ENCODE results near the gene PWP2.

The PWP2 gene

DNA sequence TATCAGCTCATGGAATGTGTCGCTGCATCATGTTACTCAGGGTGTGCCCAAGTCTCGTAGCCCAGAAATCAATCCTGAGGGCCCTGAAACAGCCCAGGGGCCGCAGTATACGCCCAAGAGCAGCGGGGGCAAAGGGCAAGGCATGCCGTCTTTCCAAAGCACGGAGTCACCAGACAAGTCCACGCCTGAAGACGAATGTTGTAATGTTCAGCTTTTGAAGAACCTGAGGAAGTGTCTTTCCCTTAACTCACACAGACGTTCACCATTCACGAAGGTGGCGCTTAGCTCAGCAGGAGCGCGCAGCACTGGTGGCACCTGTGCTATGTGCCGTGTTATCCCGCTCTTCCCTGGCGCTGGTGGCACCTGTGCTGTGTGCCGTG is 18.8 kb upstream of the PWP2 start (continued):
- TF ChIP-seq, protein P1, sequence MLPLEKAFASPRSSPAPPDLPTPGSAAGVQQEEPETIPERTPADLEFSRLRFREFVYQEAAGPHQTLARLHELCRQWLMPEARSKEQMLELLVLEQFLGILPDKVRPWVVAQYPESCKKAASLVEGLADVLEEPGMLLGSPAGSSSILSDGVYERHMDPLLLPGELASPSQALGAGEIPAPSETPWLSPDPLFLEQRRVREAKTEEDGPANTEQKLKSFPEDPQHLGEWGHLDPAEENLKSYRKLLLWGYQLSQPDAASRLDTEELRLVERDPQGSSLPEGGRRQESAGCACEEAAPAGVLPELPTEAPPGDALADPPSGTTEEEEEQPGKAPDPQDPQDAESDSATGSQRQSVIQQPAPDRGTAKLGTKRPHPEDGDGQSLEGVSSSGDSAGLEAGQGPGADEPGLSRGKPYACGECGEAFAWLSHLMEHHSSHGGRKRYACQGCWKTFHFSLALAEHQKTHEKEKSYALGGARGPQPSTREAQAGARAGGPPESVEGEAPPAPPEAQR (tag by site-specific recombination; IDR thresholded peaks at IDR 0.05), result no peak
- no peak for TF ChIP-seq ZNF629 (tag by site-specific recombination; IDR thresholded peaks at IDR 0.05)

DNA sequence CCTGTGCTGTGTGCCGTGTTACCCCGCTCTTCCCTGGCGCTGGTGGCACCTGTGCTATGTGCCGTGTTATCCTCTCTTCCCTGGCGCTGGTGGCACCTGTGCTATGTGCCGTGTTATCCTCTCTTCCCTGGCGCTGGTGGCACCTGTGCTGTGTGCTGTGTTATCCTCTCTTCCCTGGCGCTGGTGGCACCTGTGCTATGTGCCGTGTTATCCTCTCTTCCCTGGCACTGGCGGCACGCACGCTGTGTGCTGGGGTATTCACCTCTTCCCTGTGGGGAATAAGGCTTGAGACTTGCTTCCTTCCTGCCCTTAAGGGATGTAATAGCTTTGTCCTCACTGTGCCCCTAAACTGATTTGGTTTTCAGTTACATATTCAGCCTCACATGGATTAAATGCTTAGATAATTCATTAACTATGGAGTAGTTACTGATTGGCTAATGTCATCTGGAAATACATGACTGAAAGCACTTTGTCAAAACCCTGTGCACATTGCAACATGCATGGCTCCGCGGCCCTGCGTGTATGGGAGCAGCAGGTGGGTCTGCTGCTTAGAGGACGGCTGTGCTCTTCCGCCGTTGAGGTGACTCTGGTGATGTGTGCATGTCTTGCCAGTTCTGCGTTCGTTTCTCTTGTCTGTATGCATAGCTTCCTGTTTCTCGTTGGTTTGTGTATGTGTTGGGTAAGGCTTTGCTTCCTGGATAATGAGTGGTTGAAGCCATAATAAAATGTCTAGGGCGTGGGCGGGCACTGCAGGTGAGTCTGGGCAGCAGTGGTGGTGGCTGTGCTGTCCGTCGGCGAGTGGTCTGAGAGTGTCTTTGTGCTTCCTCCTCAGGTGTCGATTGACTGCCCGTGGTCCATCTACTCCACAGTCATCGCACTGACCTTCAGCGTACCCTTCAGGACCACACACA is 17.9 kb upstream of the PWP2 start:
- Histone ChIP-seq H3K27ac (ENCODE audit: extremely low read depth, low read depth, low read length) (no peak overlapping the region), H3K36me3 (ENCODE audit: control insufficient read depth in 2 of 2, insufficient read depth in 1 of 2, low read length in 2 of 2) (peaks cover 21 to 85% of the 10 kb centered on the region in 2 experiments), H3K9me3 (ENCODE audit: control insufficient read depth, insufficient read depth, low read depth, low read length) (no peaks in the 10 kb centered on the region), H3K4me1 (ENCODE audit: control insufficient read depth, insufficient read depth, low read length) (no peaks in the 10 kb centered on the region), H3K4me3 (ENCODE audit: low read depth, low read length) (no peak overlapping the region)
- TF ChIP-seq KLF10 (tag by site-specific recombination; IDR thresholded peaks at IDR 0.05) (no peak), ZFP41 (tag by site-specific recombination; IDR thresholded peaks at IDR 0.05; ENCODE audit: borderline replicate concordance) (no peak), EGR2 (tag by site-specific recombination; IDR thresholded peaks at IDR 0.05; ENCODE audit: low read depth) (0 out of 2 replicates have a peak, but pooled peaks have one; percentile 17)
- TF ChIP-seq, protein P2, sequence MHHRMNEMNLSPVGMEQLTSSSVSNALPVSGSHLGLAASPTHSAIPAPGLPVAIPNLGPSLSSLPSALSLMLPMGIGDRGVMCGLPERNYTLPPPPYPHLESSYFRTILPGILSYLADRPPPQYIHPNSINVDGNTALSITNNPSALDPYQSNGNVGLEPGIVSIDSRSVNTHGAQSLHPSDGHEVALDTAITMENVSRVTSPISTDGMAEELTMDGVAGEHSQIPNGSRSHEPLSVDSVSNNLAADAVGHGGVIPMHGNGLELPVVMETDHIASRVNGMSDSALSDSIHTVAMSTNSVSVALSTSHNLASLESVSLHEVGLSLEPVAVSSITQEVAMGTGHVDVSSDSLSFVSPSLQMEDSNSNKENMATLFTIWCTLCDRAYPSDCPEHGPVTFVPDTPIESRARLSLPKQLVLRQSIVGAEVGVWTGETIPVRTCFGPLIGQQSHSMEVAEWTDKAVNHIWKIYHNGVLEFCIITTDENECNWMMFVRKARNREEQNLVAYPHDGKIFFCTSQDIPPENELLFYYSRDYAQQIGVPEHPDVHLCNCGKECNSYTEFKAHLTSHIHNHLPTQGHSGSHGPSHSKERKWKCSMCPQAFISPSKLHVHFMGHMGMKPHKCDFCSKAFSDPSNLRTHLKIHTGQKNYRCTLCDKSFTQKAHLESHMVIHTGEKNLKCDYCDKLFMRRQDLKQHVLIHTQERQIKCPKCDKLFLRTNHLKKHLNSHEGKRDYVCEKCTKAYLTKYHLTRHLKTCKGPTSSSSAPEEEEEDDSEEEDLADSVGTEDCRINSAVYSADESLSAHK (tag by site-specific recombination; IDR thresholded peaks at IDR 0.05), result no peak
- ChIA-PET POLR2A (no interaction called here), CTCF (no interaction called here)

DNA sequence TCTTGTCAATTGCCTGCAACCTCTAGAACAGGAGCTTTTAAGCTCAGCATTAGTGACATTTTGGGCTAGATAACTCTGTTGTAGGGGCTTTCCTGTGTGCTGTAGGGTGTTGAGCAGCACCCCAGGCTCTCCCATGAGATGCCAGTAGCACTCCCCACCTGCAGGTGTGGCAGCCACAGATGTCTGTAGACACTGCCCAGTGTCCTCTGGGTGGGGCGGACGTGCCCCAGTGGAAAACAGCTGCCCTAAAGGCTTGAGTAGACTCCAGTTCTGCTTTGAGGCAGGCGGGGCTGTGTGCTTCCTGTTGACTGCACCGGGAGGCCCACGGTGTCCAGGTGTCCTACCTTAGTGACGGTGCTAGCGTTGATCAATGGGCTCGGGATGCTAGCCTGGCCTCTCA is 16.9 kb upstream of the PWP2 start:
- Histone ChIP-seq H3K4me3 (ENCODE audit: low read depth, low read length) (no peak overlapping the region), H3K4me1 (ENCODE audit: control insufficient read depth, insufficient read depth, low read length) (no peaks in the 10 kb centered on the region), H3K36me3 (ENCODE audit: control insufficient read depth in 2 of 2, insufficient read depth in 1 of 2, low read length in 2 of 2) (peaks cover 26 to 78% of the 10 kb centered on the region in 2 experiments), H3K27ac (ENCODE audit: extremely low read depth, low read depth, low read length) (no peak overlapping the region), H3K9me3 (ENCODE audit: control insufficient read depth, insufficient read depth, low read depth, low read length) (no peaks in the 10 kb centered on the region)
- TF ChIP-seq, protein P3, sequence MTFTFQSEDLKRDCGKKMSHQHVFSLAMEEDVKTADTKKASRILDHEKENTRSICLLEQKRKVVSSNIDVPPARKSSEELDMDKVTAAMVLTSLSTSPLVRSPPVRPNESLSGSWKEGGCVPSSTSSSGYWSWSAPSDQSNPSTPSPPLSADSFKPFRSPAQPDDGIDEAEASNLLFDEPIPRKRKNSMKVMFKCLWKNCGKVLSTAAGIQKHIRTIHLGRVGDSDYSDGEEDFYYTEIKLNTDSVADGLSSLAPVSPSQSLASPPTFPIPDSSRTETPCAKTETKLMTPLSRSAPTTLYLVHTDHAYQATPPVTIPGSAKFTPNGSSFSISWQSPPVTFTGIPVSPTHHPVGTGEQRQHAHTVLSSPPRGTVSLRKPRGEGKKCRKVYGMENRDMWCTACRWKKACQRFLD (tag by site-specific recombination; IDR thresholded peaks at IDR 0.05), result no peak
- no peak for TF ChIP-seq ZNF654 (tag by site-specific recombination; IDR thresholded peaks at IDR 0.05; ENCODE audit: low read depth)
- TF ChIP-seq SP2 (tag by site-specific recombination; IDR thresholded peaks at IDR 0.05), result no peak
- no peak for TF ChIP-seq SP3 (tag by site-specific recombination; IDR thresholded peaks at IDR 0.05)
- TF ChIP-seq, protein P4, sequence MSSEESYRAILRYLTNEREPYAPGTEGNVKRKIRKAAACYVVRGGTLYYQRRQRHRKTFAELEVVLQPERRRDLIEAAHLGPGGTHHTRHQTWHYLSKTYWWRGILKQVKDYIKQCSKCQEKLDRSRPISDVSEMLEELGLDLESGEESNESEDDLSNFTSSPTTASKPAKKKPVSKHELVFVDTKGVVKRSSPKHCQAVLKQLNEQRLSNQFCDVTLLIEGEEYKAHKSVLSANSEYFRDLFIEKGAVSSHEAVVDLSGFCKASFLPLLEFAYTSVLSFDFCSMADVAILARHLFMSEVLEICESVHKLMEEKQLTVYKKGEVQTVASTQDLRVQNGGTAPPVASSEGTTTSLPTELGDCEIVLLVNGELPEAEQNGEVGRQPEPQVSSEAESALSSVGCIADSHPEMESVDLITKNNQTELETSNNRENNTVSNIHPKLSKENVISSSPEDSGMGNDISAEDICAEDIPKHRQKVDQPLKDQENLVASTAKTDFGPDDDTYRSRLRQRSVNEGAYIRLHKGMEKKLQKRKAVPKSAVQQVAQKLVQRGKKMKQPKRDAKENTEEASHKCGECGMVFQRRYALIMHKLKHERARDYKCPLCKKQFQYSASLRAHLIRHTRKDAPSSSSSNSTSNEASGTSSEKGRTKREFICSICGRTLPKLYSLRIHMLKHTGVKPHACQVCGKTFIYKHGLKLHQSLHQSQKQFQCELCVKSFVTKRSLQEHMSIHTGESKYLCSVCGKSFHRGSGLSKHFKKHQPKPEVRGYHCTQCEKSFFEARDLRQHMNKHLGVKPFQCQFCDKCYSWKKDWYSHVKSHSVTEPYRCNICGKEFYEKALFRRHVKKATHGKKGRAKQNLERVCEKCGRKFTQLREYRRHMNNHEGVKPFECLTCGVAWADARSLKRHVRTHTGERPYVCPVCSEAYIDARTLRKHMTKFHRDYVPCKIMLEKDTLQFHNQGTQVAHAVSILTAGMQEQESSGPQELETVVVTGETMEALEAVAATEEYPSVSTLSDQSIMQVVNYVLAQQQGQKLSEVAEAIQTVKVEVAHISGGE (tag by site-specific recombination; conservative IDR thresholded peaks at IDR 0.05; ENCODE audit: low read depth), result no peak
- TF ChIP-seq, protein P5, sequence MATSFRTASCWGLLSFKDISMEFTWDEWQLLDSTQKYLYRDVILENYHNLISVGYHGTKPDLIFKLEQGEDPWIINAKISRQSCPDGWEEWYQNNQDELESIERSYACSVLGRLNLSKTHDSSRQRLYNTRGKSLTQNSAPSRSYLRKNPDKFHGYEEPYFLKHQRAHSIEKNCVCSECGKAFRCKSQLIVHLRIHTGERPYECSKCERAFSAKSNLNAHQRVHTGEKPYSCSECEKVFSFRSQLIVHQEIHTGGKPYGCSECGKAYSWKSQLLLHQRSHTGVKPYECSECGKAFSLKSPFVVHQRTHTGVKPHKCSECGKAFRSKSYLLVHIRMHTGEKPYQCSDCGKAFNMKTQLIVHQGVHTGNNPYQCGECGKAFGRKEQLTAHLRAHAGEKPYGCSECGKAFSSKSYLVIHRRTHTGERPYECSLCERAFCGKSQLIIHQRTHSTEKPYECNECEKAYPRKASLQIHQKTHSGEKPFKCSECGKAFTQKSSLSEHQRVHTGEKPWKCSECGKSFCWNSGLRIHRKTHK (tag by site-specific recombination; IDR thresholded peaks at IDR 0.05), result no peak
- TF ChIP-seq MEIS1 (CRISPR knock-in tag; IDR thresholded peaks at IDR 0.05; ENCODE audit: borderline replicate concordance), result no peak
- TF ChIP-seq ZNF121 (tag by site-specific recombination; IDR thresholded peaks at IDR 0.05), result no peak
- TF ChIP-seq ZNF658 (tag by site-specific recombination; IDR thresholded peaks at IDR 0.05), result no peak
- no peak for TF ChIP-seq ZBTB21 (tag by site-specific recombination; IDR thresholded peaks at IDR 0.05)
- ChIA-PET POLR2A (no interaction called here), CTCF (interaction anchor here (0.5 kb wide), 1 partner anchor 76 kb away, joined by 3 read pairs; no protein-coding TSS in a partner anchor)

Measured in HEK293 (cell line).